CMK (cell line): Measurements from ENCODE around the gene RAB20.

ENCODE experiments used
- DNase-seq: peaks from one replicate; pipeline ENCODE4 v3.0.0-alpha.2; 2010; ENCODE audit warnings: low read depth

Gene RAB20

DNA sequence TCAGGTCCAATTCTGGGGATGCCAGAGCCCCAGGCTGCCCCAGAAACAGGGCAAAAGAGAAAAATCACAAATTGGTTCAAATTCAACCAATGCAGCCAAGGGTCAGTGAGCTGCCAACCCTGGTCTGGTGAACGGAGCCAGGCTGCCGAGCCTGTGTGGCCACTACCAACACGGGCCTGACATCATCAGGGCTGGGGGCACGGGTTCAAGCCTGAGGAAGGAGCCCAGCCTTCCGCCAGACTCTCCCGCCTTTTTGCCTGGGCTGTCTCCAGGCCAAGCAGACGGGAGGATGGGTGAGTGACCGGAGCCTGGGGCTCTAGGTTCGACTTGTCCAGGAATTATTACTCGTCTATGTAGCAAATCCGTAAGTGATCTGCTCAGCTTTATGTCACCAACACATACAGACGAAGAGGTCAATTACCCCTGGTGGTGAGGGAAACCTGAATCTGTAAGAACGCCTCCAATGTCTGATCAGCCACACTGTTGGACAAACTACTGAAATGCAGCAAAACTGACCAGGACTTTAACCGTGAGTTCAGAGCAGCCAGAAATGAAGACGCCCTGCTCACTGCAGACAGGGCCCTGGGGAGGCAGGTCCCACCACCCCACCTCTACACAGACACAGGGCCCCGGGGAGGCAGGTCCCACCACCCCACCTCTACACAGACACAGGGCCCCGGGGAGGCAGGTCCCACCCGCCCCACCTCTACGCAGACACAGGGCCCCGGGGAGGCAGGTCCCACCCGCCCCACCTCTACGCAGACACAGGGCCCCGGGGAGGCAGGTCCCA lies 31.8 kb downstream of the RAB20 start:
- DNase-seq = no peak

DNA sequence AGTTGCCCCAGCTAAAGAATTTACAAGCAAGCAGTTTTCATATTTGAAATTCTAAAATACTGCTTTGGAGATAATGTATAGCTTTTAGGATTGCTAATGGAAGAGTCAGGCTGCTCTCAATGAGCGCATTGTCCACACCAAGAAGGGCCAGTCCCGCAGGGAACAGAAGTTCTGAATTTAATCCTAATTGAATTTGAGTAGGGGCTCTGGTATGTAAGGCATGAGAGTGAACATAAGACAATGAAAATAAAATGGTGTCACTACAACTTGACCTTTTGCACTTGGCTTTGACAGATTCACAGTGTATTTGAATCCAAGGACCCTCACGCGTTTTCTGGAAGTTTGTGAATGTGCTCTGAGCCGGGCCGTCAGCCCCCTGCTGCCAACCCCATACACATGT lies 32.6 kb downstream of the RAB20 start:
- DNase-seq = no peak

DNA sequence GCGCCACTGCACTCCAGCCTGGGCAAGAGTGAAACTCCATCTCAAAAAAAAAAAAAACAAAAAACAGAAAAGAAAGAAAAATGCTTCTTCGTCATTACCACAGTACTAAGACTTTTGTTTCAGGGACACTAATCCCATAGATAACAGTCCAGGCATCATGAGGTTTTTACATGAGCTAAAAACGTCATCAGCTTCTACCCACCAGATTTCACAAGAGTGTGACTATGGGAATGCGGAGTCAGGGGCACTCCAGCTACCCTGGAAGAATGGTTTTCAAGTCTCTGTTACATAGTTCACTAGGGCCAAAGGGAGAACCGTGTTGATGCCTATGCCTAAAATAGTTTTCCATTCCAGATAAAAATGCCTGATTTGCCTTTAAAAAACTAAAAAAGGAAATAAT lies 33.2 kb downstream of the RAB20 start:
- DNase-seq = no peak

DNA sequence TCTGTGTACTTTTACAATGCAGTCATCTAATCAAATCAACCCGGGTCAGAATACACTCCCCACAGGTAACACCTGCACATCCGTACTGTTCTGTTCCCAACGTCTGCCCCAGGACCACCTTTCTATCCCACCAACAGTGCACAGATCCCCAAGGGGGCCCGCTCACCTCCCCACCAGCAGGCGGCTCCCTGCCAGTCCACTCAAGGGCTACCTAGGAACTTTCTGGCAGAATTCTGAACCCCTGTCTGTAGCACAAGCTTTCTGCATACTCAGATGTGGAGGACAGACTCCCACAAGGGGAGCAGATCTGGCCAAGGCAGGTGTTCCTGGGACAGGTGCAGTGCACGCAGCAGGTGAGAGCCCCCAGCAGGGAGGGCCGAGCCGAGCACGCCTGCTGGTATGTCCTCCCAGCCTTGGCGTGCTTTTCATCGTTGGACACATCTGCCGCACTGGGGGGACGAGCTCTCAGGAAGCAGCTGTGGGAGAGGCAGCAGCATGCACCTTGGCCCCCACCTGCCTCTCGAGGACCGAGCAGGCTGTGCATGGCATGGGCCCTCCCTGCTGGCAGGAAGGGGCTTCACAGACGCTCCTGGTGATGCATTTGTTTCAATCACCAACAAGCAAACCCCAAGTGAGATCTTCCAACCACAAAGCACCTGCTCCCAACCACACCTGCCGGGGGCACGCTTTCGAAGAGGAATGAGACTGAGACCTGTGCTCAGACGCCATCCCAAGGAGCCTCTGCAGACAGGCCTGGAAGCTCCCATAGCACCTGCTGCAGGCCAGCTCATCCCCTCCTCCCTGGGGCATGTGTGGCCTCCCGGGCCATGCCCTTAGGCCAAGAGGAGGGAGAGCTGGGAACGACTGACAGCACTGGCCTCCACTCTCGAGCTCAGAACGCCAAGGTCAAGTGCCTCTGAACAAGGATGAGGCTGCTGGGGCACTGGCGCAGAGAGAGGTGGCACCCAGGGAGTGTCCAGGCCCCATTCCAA lies 35.9 kb downstream of the RAB20 start:
- no peak for DNase-seq

DNA sequence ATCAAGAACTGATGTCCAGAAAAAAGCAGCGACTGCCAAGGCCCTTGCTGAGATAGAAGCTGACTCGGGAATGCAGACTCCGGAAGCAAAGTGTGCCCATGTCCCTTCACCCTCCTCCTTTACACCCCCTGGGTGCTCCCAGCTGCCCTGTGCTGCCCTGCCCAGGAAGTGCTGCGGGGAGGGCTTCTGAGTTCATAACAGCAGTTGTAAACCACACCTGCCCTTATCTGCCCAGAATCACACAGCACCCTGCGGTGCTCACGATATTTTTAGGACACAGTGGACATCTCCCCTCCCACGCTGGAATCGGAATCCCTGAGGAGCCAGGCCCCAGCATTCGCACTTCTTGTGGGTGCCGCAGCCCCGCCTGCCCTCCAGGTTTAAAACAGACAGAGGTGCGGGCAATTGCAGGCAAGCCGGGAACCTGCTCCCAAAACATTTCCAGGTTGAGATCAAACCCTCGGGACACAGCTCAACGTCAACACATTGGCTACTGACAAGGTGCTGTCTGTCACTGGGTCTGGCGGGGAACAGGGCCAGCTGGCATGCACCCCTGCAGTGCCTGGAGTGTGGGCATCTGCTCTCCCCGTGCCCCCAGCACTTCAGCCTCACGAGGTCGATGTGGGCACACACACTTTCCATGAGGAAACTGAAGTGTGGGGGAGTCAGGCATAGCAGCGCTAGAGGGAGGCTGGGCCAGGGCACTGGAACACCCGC lies 36.8 kb downstream of the RAB20 start:
- DNase-seq = no peak

DNA sequence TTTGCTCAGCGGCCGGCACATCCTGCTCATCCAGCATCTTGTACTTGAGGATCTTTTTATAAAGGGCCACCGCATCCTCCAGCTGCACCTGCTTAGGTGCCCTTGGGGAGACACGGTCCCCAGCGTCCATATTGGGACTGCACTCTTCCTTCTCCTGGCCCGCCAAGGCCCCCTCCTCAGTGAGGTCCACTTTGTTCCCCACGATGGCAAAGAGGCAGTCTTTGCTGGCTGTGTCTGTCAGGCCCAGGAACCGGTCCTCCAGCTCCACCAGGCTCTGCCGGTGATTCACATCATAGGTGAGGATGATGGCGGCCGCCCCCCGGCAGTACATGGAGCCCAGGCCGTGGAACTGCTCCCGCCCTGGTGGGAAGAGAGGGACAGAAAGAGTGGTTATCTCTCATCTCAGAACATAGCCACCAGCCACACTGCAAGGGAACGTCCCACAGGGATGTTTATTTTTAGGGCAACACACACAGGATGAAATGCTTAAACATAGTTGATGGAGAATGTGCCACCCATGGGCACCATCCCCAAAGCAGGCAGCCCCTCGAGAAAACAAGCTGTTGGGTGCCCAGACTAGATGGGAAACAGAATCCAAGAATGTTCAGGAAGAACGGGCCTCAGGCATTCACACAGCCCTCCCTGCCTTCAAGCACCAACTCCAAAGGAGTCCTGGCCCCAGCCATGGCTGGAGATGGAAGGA lies 37.5 kb downstream of the RAB20 start:
- no peak for DNase-seq

DNA sequence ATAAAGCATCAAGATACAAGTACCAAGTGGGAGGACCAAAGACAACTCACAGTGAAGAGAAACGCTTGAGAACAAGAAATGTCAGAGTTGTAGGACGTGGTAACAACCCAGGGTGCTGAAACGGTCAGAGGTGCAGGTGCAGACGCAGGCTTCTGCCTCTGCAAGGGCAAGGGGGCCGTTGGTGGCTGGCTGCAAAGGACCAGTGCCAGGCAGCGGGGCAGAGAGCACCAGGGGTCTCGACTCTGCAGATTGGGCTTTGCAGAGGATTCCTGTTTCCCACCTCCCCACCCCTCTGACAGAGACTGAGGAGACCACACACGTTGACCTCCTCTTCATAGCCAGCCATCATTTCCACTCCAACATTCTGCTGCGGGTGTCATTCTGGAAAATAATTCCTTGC lies 38.3 kb downstream of the RAB20 start:
- no peak for DNase-seq

DNA sequence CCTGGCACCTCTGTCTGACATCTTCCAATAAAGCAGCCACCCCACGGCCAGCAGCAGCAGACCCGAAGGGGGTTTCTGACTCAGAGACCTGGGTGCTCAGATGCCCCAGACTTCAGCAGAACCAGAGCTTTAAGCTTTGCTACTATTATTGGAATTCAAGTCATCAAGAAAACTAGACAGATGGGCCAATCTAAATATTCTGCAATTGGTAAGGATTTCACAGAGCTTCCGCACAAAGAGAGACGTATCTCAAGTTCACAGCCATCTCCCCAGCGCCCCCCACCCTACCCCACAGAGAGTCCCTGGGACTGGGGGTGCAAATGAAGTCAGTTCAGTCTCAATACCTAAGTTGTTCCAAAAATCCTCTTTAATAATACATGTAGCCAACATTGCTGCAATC lies 38.8 kb downstream of the RAB20 start:
- no peak for DNase-seq

DNA sequence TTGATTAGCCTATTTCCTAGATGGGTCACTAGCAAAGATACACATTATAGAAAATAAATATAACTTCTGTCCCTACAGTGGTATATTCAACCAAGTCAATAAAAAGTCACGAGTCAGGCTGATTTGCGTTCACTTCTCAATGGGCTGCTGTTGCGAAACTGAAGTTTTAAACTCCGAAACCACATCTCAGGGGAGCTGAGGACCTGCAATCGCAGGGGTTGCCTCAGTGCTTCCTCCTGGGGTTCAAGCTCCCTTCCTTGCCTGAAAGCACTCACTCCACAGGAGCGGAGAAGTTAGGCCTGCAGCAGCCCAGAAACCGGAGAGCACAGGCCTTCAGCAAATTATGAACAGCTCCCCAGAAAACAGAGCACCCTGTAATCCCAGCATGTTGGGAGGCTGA lies 39.6 kb downstream of the RAB20 start:
- no peak for DNase-seq

DNA sequence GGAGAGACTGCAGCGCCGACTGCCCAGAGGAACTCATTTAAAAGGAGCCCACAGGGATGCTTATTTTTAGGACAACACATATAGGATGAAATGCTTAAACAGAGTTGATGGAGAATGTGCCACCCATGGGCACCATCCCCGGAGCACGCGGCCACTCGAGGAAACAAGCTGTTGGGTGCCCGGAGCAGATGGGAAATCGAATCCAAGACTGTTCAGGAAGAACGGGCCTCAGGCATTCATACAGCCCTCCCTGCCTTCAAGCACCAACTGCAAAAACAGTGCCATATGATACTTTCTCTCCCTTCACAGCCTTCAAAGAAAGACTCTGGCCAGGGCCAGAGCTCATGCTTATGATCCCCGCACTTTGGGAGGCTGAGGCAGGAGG lies 40.2 kb downstream of the RAB20 start:
- DNase-seq = no peak

DNA sequence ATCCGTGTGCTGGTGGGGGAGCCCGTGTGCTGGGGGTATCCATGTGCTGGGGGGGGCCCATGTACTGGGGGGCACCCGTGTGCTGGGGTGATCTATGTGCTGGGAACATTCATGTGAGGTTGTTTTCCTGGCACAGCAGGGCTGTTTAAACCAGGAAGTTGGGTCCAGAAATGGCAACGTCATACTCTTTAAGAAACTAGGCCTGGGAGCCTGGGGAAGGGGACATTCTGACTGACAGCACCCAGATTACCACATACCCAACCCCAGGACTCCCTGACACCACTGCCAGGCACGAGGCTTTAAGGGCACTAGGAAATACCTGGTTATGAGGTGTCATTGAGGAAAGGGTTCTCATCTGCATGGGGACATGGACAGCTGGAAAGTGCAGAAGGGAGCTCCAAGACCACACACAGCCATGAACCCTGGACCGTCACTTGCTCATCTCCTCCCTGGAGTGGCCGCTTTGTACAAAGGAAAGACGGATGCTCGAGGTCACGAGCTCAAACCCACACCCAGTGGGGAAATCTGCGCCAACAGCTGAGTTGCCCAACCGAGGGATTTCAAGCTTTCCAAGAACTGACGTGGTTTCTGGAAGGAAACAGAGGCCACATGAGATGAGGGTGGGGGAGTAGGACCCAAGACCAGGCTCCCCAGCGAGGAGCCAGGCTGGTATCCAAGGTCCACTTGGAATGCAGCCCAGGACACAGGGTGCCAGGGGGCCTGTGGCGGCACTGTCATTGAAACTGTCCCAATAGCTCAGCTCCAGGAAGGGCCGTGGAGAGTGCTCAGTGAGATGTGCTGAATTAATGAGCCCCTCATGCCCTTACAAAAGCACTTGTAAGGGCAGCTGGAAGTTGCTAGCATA lies 40.9 kb downstream of the RAB20 start:
- no peak for DNase-seq

DNA sequence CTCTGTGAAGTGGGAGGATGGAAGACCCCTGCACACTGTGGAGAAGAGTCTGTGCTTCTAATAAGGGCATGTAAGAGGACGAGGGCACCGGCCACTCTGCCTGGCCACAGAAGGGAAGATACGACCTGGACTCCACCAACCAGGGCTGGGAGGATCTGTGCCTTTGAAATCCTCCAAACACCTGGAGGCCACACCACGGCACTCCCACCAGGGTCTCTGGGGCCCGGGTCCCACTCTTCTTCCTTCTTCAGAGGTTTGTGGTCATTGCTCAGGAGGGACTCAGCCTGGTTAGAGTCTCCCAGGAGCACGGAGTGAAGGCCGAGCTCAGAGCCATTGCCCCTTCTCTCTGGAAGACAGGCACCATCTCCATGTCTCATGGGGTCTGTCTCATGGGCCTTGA lies 42.0 kb downstream of the RAB20 start:
- no peak for DNase-seq

DNA sequence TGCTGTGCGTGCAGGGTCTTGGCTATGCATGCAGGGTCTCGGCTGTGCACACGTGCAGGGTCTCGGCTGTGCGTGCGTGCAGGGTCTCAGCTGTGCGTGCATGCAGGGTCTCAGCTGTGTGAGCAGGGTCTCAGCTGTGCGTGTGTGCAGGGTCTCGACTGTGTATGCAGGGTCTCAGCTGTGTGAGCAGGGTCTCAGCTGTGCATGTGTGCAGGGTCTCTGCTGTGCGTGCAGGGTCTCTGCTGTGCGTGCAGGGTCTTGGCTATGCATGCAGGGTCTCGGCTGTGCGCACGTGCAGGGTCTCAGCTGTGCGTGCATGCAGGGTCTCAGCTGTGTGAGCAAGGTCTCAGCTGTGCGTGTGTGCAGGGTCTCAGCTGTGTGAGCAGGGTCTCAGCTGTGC lies 42.5 kb downstream of the RAB20 start:
- DNase-seq = no peak

DNA sequence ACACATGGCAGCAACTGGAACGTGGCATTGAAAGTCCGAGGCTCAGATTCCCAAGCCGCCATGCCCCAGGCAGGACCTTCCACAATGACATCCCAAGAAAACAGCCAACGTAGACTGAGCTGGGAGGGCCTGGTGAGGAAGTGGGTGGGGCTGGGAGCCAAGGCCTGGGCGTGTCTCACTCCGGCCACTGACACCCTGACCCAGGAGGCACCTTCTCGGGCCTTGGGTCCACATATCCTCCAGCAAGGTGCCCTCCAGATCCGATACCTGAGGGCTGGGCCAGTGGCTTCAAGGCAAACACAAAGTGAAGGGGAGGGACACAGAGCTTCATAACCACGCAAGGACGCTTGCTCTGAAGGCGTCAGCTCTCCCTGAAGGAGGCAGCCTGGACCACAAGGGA lies 43.0 kb downstream of the RAB20 start:
- DNase-seq = no peak

DNA sequence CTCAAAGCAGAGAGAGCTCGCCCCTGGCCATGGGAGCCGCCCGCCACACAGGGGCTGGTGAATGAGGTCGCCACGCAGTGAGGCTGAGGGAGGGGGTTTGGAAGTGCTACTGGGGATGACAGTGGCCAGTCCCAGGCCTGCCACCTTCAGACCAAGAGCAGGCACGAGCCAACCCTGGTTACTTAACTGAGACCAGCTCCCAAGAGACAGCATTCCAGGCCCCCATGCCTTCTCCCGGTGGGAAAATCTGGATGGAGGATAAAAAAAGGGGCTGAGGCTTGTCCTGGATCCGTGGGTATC lies 43.3 kb downstream of the RAB20 start:
- no peak for DNase-seq

DNA sequence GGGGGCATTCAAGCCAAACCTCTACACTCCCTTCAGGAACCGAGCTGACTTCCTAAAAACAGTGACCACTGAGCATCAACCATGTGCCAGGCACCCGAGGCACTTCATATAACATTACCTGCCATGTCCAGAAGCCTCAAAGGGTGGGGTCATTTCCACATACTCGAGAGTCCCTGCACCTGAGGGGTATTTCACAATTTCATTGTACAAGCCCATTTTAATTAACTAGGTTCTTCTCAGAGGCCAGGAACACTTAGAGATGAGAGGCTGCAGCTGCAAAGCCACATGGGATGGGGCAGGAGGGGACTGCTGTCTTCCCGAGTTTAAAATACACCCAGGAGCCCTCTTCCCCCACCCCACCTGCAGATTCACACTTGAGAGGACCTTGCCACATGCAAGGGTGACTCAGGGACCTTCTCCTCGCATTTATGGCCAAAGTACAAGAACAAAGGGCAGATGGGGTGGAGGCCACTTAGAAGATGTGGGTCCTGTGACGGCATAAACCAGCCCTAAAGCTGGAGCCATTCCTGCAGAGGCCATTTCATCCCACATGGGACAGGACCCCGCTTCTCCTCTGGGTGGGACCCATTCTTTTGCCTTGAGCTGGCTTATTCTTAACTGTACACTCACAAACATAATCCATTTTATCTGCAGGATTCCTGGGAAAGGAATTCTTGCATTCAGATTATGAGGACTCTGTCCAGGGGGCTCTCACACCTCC lies 43.9 kb downstream of the RAB20 start:
- no peak for DNase-seq

DNA sequence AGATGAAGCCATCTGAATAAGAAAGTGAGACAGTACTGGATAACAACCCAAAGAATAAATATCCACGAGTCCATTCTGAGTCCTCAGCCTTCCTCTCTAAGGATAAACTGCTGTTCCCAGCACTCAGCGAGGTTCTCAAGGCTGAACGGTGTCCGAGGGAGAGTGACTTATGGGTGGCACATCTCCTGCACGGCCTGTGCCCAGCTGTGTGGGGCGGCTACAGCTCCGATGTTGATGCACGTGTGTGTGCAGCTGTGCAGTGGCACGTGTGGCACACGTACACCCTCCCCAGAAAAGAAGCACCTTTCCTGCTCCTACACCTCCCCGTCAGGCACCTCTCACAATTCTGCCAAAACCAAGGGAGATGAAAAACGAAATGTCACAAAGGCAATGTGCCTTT lies 45.0 kb downstream of the RAB20 start:
- no peak for DNase-seq

DNA sequence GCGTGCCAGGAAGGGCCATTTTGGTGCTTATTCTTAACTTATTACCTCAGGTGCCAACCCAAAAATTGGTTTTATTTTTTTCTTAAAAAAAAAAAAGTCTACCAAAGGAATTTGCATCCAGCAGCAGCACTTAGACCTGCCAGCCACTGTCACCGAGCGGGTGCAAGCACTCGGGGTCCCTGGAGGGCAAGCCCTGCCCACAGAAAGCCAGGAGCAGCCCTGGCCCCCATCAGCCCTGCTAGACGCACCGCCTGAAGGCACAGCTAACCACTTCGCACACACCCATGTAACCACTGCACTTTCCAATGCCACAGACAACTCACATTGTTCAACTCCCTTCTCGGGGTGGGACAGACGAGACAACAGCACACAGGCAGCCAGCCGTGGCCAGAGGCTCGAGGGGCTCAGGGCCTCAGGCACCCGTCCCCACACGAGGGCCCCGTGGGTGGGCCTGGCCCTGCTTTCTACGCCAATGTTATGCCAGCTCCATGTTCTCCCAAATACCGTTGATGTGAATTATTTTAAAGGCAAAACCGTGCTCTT lies 49.3 kb downstream of the RAB20 start:
- no peak for DNase-seq

DNA sequence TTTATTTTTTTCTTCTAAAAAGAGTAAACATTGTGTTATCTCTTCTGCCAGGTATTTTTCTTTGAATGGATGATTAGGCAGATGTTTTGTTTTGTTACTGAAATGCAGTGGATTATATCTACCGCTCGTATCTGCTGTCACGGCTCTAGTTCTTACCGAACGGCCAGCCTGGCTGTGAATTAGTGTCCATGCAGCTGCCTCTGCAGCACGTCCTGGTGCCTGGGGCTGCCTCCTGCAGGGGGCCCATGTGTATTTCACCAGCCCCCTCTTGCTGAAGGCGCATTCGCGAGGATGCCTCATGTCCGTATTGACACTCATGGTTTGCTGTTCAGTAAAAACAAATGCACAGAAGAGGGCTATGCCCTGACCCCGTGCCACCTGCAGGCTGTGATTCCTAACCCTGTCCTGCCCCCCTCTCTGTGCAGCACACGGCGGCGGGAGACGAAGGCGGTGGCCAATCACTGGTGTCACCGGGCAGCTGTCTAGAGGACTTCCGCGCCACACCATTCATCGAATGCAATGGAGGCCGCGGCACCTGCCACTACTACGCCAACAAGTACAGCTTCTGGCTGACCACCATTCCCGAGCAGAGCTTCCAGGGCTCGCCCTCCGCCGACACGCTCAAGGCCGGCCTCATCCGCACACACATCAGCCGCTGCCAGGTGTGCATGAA lies 49.9 kb downstream of the RAB20 start:
- no peak for DNase-seq
